OCI-LY7 (cell line): ENCODE measurements around the gene RALB. TPM values are rescaled to one million over a fixed set of nuclear protein-coding genes. Genes with fewer than 3 reads are reported as not detected.

Experiments used
- BruUV-seq: library from RNA; stranded (reverse); fragments of 400-500 nt; replicated peaks from 2 replicates; lab custom pipeline; 2021; lab: Mats Ljungman, UMichigan
- CTCF ChIA-PET: fragments of 300-600 bp; sonication (Branson Sonifier 250); formaldehyde crosslinking; loops from one replicate; lab custom pipeline; 2022; ENCODE audit warnings: antibody characterized with exemption; ENCODE audit not compliant: unreplicated experiment; lab: Charles Lee
- POLR2A ChIA-PET: fragments of 300-600 bp; sonication (Branson Sonifier 250); formaldehyde crosslinking; loops from one replicate; lab custom pipeline; 2022; ENCODE audit warnings: antibody characterized with exemption; lab: Charles Lee
- DNase-seq: peaks from one replicate; pipeline ENCODE4 v3.0.0-alpha.2; 2015; ENCODE audit warnings: low spot score
- H2AFZ ChIP-seq: fragments of 200-600 bp; sonication (generic), shearing (Covaris generic); 2 replicates; pipeline ENCODE4 v1.6.1; 2014; ENCODE audit warnings: mild to moderate bottlenecking, antibody characterized with exemption, low read length, moderate library complexity
- H3K27ac ChIP-seq: fragments of 200-600 bp; sonication (generic); 2 replicates; pipeline ENCODE4 v1.5.1; 2014; ENCODE audit warnings: mixed run types, low read depth, mild to moderate bottlenecking, moderate library complexity, low read length, inconsistent platforms; ENCODE audit not compliant: poor library complexity, severe bottlenecking
- H3K36me3 ChIP-seq: fragments of 200-600 bp; sonication (generic); 2 replicates; pipeline ENCODE4 v1.6.1; 2014; ENCODE audit warnings: mild to moderate bottlenecking, antibody characterized with exemption, low read length, moderate library complexity, mixed read lengths; ENCODE audit not compliant: insufficient read depth
- H3K4me1 ChIP-seq: fragments of 200-600 bp; sonication (generic); 2 replicates; pipeline ENCODE4 v1.5.1; 2014; ENCODE audit warnings: mild to moderate bottlenecking, low read length; ENCODE audit not compliant: insufficient read depth, poor library complexity, severe bottlenecking
- H3K4me2 ChIP-seq: fragments of 200-600 bp; sonication (generic); 2 replicates; pipeline ENCODE4 v1.6.1; 2014; ENCODE audit warnings: mild to moderate bottlenecking, low read length
- H3K4me3 ChIP-seq: fragments of 200-600 bp; sonication (generic); 2 replicates; pipeline ENCODE4 v1.5.1; 2014; ENCODE audit warnings: mild to moderate bottlenecking, low read depth, low read length; ENCODE audit not compliant: poor library complexity, severe bottlenecking
- H3K79me2 ChIP-seq: fragments of 200-600 bp; sonication (generic); 2 replicates; pipeline ENCODE4 v1.6.1; 2016; ENCODE audit warnings: low read depth, mild to moderate bottlenecking, low read length, moderate library complexity, mixed read lengths; ENCODE audit not compliant: insufficient read depth
- H3K9me2 ChIP-seq: fragments of 200-600 bp; sonication (generic); 2 replicates; pipeline ENCODE4 v1.6.1; 2016; ENCODE audit warnings: mild to moderate bottlenecking, low read length, mixed read lengths; ENCODE audit not compliant: insufficient read depth
- H3K9me3 ChIP-seq: fragments of 200-600 bp; sonication (generic); 2 replicates; pipeline ENCODE4 v1.6.1; 2014; ENCODE audit warnings: mild to moderate bottlenecking, mixed run types, low read length, mixed read lengths
- H4K20me1 ChIP-seq: fragments of 200-600 bp; sonication (generic); 2 replicates; pipeline ENCODE4 v1.6.1; 2014; ENCODE audit warnings: mild to moderate bottlenecking, antibody characterized with exemption, low read length, moderate library complexity, mixed read lengths; ENCODE audit not compliant: insufficient read depth
- EZH2phosphoT487 ChIP-seq: fragments of 200-600 bp; sonication (generic); IDR thresholded peaks from 2 replicates; pipeline ENCODE4 v1.6.1; 2018; ENCODE audit warnings: low read depth, borderline replicate concordance, mild to moderate bottlenecking, mixed run types, antibody characterized with exemption, low read length, moderate library complexity, mixed read lengths
- intact Hi-C: fragments of 100-400 bp; cut with micrococcal nuclease; formaldehyde crosslinking; loops from one replicate; pipeline ENCODE4 v1.10.0; 2022; ENCODE audit not compliant: unreplicated experiment
- total RNA-seq, 2 experiments: library from RNA; depleted of rRNA in 1 of 2; stranded (reverse); fragments of >200 nt in 1 of 2; shearing (Covaris generic) in 1 of 2; gene quantifications; 2 replicates each; pipeline ENCODE4 v1.2.3, GENCODE V29; 2014 to 2022
- TF ChIP-seq, protein P1 (sequence below): fragments of 200-600 bp; sonication (generic); conservative IDR thresholded peaks from 2 replicates; pipeline ENCODE4 v1.5.1; 2014; ENCODE audit warnings: mild to moderate bottlenecking, antibody characterized with exemption, low read length, moderate library complexity, mixed read lengths

Gene RALB
- total RNA-seq, 2 experiments from 2014 or later: 16.2 to 23.6 TPM

DNA sequence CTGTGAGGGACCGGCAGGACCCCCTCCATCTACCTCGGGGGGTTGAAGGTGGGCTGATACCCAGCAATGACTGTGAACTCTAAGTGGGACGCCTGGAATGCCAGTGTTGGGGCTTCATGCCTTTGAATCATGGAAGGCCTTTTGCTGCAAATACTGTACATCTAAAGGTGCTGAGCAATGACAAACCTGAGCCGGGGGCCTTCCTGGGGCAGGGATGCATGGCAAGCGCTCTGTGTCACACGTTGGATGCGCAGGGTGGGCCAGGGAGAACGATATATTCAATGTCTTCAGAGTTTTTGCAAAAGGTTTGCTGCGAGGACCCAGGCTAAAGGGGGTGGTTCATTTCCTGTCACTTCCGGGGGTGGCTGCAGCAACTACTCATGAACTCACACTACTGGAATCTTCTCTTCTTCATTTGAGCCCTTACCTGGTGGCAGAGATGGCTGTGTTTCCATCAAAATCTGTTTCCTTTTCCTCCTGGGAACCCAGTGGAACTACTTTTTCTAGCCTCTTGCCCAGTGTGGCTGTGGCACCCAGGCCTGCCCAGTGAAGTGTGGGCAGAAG lies 69.2 kb downstream of the RALB start:
- Histone ChIP-seq H2AFZ (no peak overlapping the region), H3K4me1 (no peaks in the 10 kb centered on the region), H3K9me3 (no peaks in the 10 kb centered on the region), H3K4me3 (no peak overlapping the region), H3K79me2 (no peaks in the 10 kb centered on the region), H3K9me2 (no peaks in the 10 kb centered on the region), H3K4me2 (no peak overlapping the region), H3K36me3 (no peaks in the 10 kb centered on the region), H4K20me1 (no peaks in the 10 kb centered on the region), H3K27ac (no peak overlapping the region)
- intact Hi-C loops: no loop called here
- ChIA-PET POLR2A (no interaction called here), CTCF (no interaction called here)
- DNase-seq: no peak
- BruUV-seq: no TSS peak
- TF ChIP-seq, protein P1, sequence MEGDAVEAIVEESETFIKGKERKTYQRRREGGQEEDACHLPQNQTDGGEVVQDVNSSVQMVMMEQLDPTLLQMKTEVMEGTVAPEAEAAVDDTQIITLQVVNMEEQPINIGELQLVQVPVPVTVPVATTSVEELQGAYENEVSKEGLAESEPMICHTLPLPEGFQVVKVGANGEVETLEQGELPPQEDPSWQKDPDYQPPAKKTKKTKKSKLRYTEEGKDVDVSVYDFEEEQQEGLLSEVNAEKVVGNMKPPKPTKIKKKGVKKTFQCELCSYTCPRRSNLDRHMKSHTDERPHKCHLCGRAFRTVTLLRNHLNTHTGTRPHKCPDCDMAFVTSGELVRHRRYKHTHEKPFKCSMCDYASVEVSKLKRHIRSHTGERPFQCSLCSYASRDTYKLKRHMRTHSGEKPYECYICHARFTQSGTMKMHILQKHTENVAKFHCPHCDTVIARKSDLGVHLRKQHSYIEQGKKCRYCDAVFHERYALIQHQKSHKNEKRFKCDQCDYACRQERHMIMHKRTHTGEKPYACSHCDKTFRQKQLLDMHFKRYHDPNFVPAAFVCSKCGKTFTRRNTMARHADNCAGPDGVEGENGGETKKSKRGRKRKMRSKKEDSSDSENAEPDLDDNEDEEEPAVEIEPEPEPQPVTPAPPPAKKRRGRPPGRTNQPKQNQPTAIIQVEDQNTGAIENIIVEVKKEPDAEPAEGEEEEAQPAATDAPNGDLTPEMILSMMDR: no peak
- TF ChIP-seq EZH2phosphoT487: no peak

GRCh38 chr2:120322329-120322728 lies 69.7 kb downstream of the RALB start:
- no peak overlapping the region for H3K4me2 ChIP-seq
- TF ChIP-seq EZH2phosphoT487: no peak
- TF ChIP-seq, protein P1: no peak
- H3K36me3 ChIP-seq: no peaks in the 10 kb centered on the region
- ChIA-PET CTCF (no interaction called here), POLR2A (no interaction called here)
- intact Hi-C loops: no loop called here
- DNase-seq: no peak
- H3K4me1 ChIP-seq: no peaks in the 10 kb centered on the region
- no peaks in the 10 kb centered on the region for H4K20me1 ChIP-seq
- no peaks in the 10 kb centered on the region for H3K9me2 ChIP-seq
- no peak overlapping the region for H2AFZ ChIP-seq
- no TSS peak for BruUV-seq
- no peak overlapping the region for H3K4me3 ChIP-seq
- no peaks in the 10 kb centered on the region for H3K9me3 ChIP-seq
- H3K27ac ChIP-seq: no peak overlapping the region
- no peaks in the 10 kb centered on the region for H3K79me2 ChIP-seq

DNA sequence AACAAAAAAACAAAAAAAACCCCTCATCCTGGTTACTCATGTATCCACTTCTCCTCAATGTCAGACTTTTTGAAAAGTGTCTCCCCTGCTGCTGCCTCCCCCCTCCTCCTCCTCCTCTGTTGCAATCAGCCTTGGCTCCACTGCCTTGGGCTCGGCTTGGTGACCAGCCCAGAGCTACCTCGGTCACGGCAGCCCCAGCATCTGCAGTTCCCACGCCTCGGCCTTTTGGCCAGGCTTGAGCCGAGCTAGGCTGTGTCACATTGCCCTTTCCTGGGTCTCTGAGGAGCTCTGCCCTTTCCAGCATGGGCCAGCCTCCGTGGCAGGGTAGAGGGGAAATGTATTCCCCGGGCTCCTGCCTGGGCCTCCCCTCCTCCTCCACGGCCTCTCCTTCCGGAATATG lies 70.6 kb downstream of the RALB start:
- H2AFZ ChIP-seq: no peak overlapping the region
- intact Hi-C loops: no loop called here
- POLR2A ChIA-PET: no interaction called here
- H3K79me2 ChIP-seq: no peaks in the 10 kb centered on the region
- H3K27ac ChIP-seq: no peak overlapping the region
- no TSS peak for BruUV-seq
- H3K9me3 ChIP-seq: no peaks in the 10 kb centered on the region
- H3K36me3 ChIP-seq: no peaks in the 10 kb centered on the region
- no peak overlapping the region for H3K4me2 ChIP-seq
- no peaks in the 10 kb centered on the region for H3K4me1 ChIP-seq
- no peak for DNase-seq
- CTCF ChIA-PET: no interaction called here
- no peak overlapping the region for H3K4me3 ChIP-seq
- no peak for TF ChIP-seq EZH2phosphoT487
- TF ChIP-seq, protein P1: no peak
- no peaks in the 10 kb centered on the region for H3K9me2 ChIP-seq
- H4K20me1 ChIP-seq: no peaks in the 10 kb centered on the region
